DOHH2 (cell line): ENCODE measurements around the gene MRPS5.

Source experiments
- H3F3A ChIP-seq: fragments of 200-600 bp; sonication (generic), shearing (Covaris generic); 2 replicates; pipeline ENCODE4 v1.6.0; 2016; ENCODE audit warnings: antibody characterized with exemption, mild to moderate bottlenecking; ENCODE audit not compliant: control insufficient read depth, insufficient read depth
- H3K27ac ChIP-seq: fragments of 200-600 bp; sonication (generic); 2 replicates; pipeline ENCODE4 v1.5.1; 2014; ENCODE audit warnings: low read depth, mild to moderate bottlenecking, low read length, moderate library complexity
- H3K27me3 ChIP-seq: fragments of 200-600 bp; sonication (generic); 2 replicates; pipeline ENCODE4 v1.6.1; 2014; ENCODE audit warnings: mild to moderate bottlenecking, low read length, mixed read lengths; ENCODE audit not compliant: control insufficient read depth
- H3K36me3 ChIP-seq: fragments of 200-600 bp; sonication (generic); 2 replicates; pipeline ENCODE4 v1.6.1; 2014; ENCODE audit warnings: mild to moderate bottlenecking, low read length, moderate library complexity, mixed read lengths; ENCODE audit not compliant: control insufficient read depth
- H3K4me1 ChIP-seq: fragments of 200-600 bp; sonication (generic); 2 replicates; pipeline ENCODE4 v1.6.1; 2014; ENCODE audit warnings: mild to moderate bottlenecking, low read length, mixed read lengths; ENCODE audit not compliant: control insufficient read depth
- H3K4me2 ChIP-seq: fragments of 200-600 bp; sonication (generic); 2 replicates; pipeline ENCODE4 v1.6.0; 2014; ENCODE audit warnings: mild to moderate bottlenecking, low read length, moderate library complexity
- H3K4me3 ChIP-seq: fragments of 200-600 bp; sonication (generic); 2 replicates; pipeline ENCODE4 v1.5.1; 2014; ENCODE audit warnings: mild to moderate bottlenecking, low read length, mixed read lengths
- H3K79me2 ChIP-seq: fragments of 200-600 bp; sonication (generic); 2 replicates; pipeline ENCODE4 v1.6.1; 2014; ENCODE audit warnings: mild to moderate bottlenecking, low read length, mixed read lengths; ENCODE audit not compliant: control insufficient read depth
- H3K9me2 ChIP-seq: fragments of 200-600 bp; sonication (generic); replicated peaks from 2 replicates; pipeline ENCODE4 v1.6.1; 2014; ENCODE audit warnings: mild to moderate bottlenecking, low read length, mixed read lengths; ENCODE audit not compliant: control insufficient read depth
- H3K9me3 ChIP-seq: fragments of 200-600 bp; sonication (generic); 2 replicates; pipeline ENCODE4 v1.6.1; 2014; ENCODE audit warnings: antibody characterized with exemption, low read length, mixed read lengths; ENCODE audit not compliant: control insufficient read depth, insufficient read depth
- H4K20me1 ChIP-seq: fragments of 200-600 bp; sonication (generic); 2 replicates; pipeline ENCODE4 v1.6.0; 2014; ENCODE audit warnings: low read depth, mild to moderate bottlenecking, antibody characterized with exemption, low read length, moderate library complexity; ENCODE audit not compliant: control insufficient read depth, insufficient read depth
- CTCF ChIP-seq: fragments of 200-600 bp; sonication (generic); IDR thresholded peaks from one replicate; pipeline ENCODE4 v1.5.1; 2014; ENCODE audit warnings: antibody characterized with exemption, mild to moderate bottlenecking, low read depth, low read length; ENCODE audit not compliant: poor library complexity, severe bottlenecking
- EZH2phosphoT487 ChIP-seq: fragments of 200-600 bp; sonication (generic); IDR thresholded peaks from 2 replicates; pipeline ENCODE4 v1.6.1; 2017; ENCODE audit warnings: borderline replicate concordance, mild to moderate bottlenecking, antibody characterized with exemption, low read length, moderate library complexity, mixed read lengths

The MRPS5 gene

GRCh38 chr2:95158441-95158840, 36.8 kb upstream of the MRPS5 start:
- Histone ChIP-seq H3K4me1 (peaks cover 13% of the 10 kb centered on the region), H3F3A (peaks cover 5% of the 10 kb centered on the region; the same call in 1 of the 2 replicates), H3K79me2 (no peaks in the 10 kb centered on the region), H3K9me3 (peaks cover 4% of the 10 kb centered on the region; the same call in 1 of the 2 replicates), H4K20me1 (no peaks in the 10 kb centered on the region), H3K4me2 (peak overlapping the region; percentile 82), H3K9me2 (no peaks in the 10 kb centered on the region), H3K27ac (no peak overlapping the region), H3K36me3 (no peaks in the 10 kb centered on the region), H3K27me3 (no peaks in the 10 kb centered on the region), H3K4me3 (peak overlapping the region; percentile 83)
- TF ChIP-seq CTCF (no peak), EZH2phosphoT487 (no peak)

GRCh38 chr2:95149397-95149984, 27.9 kb upstream of the MRPS5 start:
- H3K9me3 ChIP-seq = peaks cover 70% of the 10 kb centered on the region
- H3K79me2 ChIP-seq = no peaks in the 10 kb centered on the region
- H3K27me3 ChIP-seq = no peaks in the 10 kb centered on the region
- no peaks in the 10 kb centered on the region for H3K4me1 ChIP-seq
- H4K20me1 ChIP-seq = no peaks in the 10 kb centered on the region
- H3K36me3 ChIP-seq = peaks cover 33% of the 10 kb centered on the region
- no peak overlapping the region for H3K4me2 ChIP-seq
- no peaks in the 10 kb centered on the region for H3F3A ChIP-seq
- TF ChIP-seq EZH2phosphoT487 = no peak
- no peak for TF ChIP-seq CTCF
- no peak overlapping the region for H3K4me3 ChIP-seq
- no peaks in the 10 kb centered on the region for H3K9me2 ChIP-seq
- no peak overlapping the region for H3K27ac ChIP-seq

- no peaks in the 10 kb centered on the region for H4K20me1 ChIP-seq
- no peaks in the 10 kb centered on the region for H3F3A ChIP-seq
- no peak overlapping the region for H3K4me3 ChIP-seq
- H3K36me3 ChIP-seq = no peaks in the 10 kb centered on the region
- H3K27ac ChIP-seq = no peak overlapping the region
- no peaks in the 10 kb centered on the region for H3K4me1 ChIP-seq
- H3K27me3 ChIP-seq = no peaks in the 10 kb centered on the region
- no peak for TF ChIP-seq CTCF
- TF ChIP-seq EZH2phosphoT487 = no peak
- H3K9me3 ChIP-seq = peaks cover 35% of the 10 kb centered on the region
- H3K79me2 ChIP-seq = no peaks in the 10 kb centered on the region
- H3K9me2 ChIP-seq = no peaks in the 10 kb centered on the region
- H3K4me2 ChIP-seq = no peak overlapping the region
Observed at GRCh38 chr2:95143838-95144237, 22.2 kb upstream of the MRPS5 start.
